Keratinocyte (primary cell): ENCODE results near the gene TNRC18. TPM values are rescaled to one million over a fixed set of nuclear protein-coding genes. Genes with fewer than 3 reads are reported as not detected.

Source experiments
- DNase-seq: peaks from one replicate; pipeline ENCODE4 v3.0.0-alpha.2; 2011; ENCODE audit warnings: low read depth, missing footprints, low spot score
- FAIRE-seq: peaks from 2 replicates; lab custom pipeline; 2011; peaks lifted over from hg19 to GRCh38; lab: Jason Lieb, UNC
- H2AFZ ChIP-seq: 2 replicates; pipeline ENCODE4 v1.6.0; 2012; ENCODE audit warnings: low read length, control low read depth, inconsistent platforms; ENCODE audit not compliant: control insufficient read depth
- H3K27ac ChIP-seq: 2 replicates; pipeline ENCODE4 v1.5.1; 2011; ENCODE audit warnings: low read length; ENCODE audit not compliant: control insufficient read depth, insufficient read depth
- H3K27me3 ChIP-seq: 3 replicates; pipeline ENCODE4 v1.6.0; 2011; ENCODE audit warnings: low read length; ENCODE audit not compliant: control insufficient read depth, insufficient read depth; ENCODE audit errors: extremely low read depth
- H3K36me3 ChIP-seq, 2 experiments: 2 replicates in 1 of 2; 3 replicates in 1 of 2; pipeline ENCODE4 v1.5.1; 2011; ENCODE audit warnings: low read length in 2 of 2, mild to moderate bottlenecking in 1 of 2; ENCODE audit not compliant: control insufficient read depth in 2 of 2, insufficient read depth in 2 of 2; ENCODE audit errors: extremely low read depth in 1 of 2
- H3K4me1 ChIP-seq: 3 replicates; pipeline ENCODE4 v1.5.1; 2011; ENCODE audit warnings: low read length; ENCODE audit not compliant: control insufficient read depth, insufficient read depth; ENCODE audit errors: extremely low read depth
- H3K4me2 ChIP-seq: 3 replicates; pipeline ENCODE4 v1.6.0; 2011; ENCODE audit warnings: low read depth, low read length; ENCODE audit not compliant: control insufficient read depth, insufficient read depth; ENCODE audit errors: extremely low read depth
- H3K4me3 ChIP-seq, 3 experiments: fragments of 200-600 bp in 1 of 3; sonication (generic) in 1 of 3; 2 replicates in 2 of 3; 3 replicates in 1 of 3; pipeline ENCODE4 v1.5.1; 2011 to 2016; ENCODE audit warnings: low read length in 3 of 3, mild to moderate bottlenecking in 3 of 3, control low read depth in 2 of 3, inconsistent platforms in 1 of 3, low read depth in 1 of 3, mixed read lengths in 1 of 3, mixed run types in 1 of 3, moderate library complexity in 1 of 3; ENCODE audit not compliant: control insufficient read depth in 2 of 3, insufficient read depth in 2 of 3; ENCODE audit errors: extremely low read depth in 1 of 3
- H3K79me2 ChIP-seq: 2 replicates; pipeline ENCODE4 v1.6.0; 2012; ENCODE audit warnings: low read length; ENCODE audit not compliant: control insufficient read depth, insufficient read depth
- H3K9ac ChIP-seq: 3 replicates; pipeline ENCODE4 v1.6.0; 2011; ENCODE audit warnings: low read length; ENCODE audit not compliant: control insufficient read depth, insufficient read depth; ENCODE audit errors: extremely low read depth
- H3K9me1 ChIP-seq: 3 replicates; pipeline ENCODE4 v1.6.0; 2011; ENCODE audit warnings: low read length; ENCODE audit not compliant: control insufficient read depth, insufficient read depth; ENCODE audit errors: extremely low read depth
- H3K9me3 ChIP-seq: 2 replicates; pipeline ENCODE4 v1.5.1; 2012; ENCODE audit warnings: low read depth, low read length; ENCODE audit not compliant: control insufficient read depth
- H4K20me1 ChIP-seq: 3 replicates; pipeline ENCODE4 v1.6.0; 2011; ENCODE audit warnings: low read length; ENCODE audit not compliant: control insufficient read depth, insufficient read depth; ENCODE audit errors: extremely low read depth
- CTCF ChIP-seq, 3 experiments: IDR thresholded peaks in 1 of 3; conservative IDR thresholded peaks in 1 of 3; optimal IDR thresholded peaks in 1 of 3; 2 replicates in 2 of 3; 3 replicates in 1 of 3; pipeline versions ENCODE3 to v1.5.1; 2011; ENCODE audit warnings: low read length in 3 of 3, mild to moderate bottlenecking in 3 of 3, moderate library complexity in 2 of 3, control low read depth in 1 of 3, inconsistent platforms in 1 of 3; ENCODE audit not compliant: insufficient read depth in 2 of 3; ENCODE audit errors: extremely low read depth in 1 of 3
- EZH2 ChIP-seq: IDR thresholded peaks from one replicate; pipeline ENCODE4 v1.6.1; 2012; ENCODE audit warnings: inconsistent platforms, mild to moderate bottlenecking, low read length, moderate library complexity
- dilution Hi-C: fragments of 300-500 bp; cut with MboI; formaldehyde crosslinking; loops from one replicate; pipeline ENCODE4 v1.7.0; 2020; ENCODE audit warnings: low sequenced_read_pairs; ENCODE audit not compliant: extremely low pct_ligation_motif_present
- polyA plus RNA-seq, 5 experiments: library from polyadenylated mRNA; depleted of rRNA in 3 of 5; stranded (reverse) in 3 of 5; stranded (forward) in 1 of 5; unstranded in 1 of 5; fragments of >200 nt; gene quantifications; 1 replicate in 1 of 5; 2 replicates in 3 of 5; 3 replicates in 1 of 5; pipeline versions ENCODE4 v1.2.1 to v1.2.3, GENCODE V29; 2011 to 2012; ENCODE audit warnings: missing spikeins in 2 of 5, low read depth in 1 of 5, low replicate concordance in 1 of 5

Gene TNRC18
- polyA plus RNA-seq, 1 donor (not counting 4 experiments of a cell fraction or from before 2014, with no cell fraction given): 13.2 TPM

- H3K4me1 ChIP-seq: peaks cover 4% of the 10 kb centered on the region
- H3K9me1 ChIP-seq: no peaks in the 10 kb centered on the region
- H3K9ac ChIP-seq: no peak overlapping the region
- H2AFZ ChIP-seq: no peak overlapping the region
- H3K27ac ChIP-seq: no peak overlapping the region
- no peak for FAIRE-seq
- dilution Hi-C loops: no loop called here
- no peak for TF ChIP-seq CTCF (optimal IDR thresholded peaks at IDR 0.05 in 1 of 3, IDR thresholded peaks at IDR 0.05 in 1 of 3, conservative IDR thresholded peaks at IDR 0.05 in 1 of 3; ENCODE audit: extremely low read depth in 1 of 3, insufficient read depth in 2 of 3, low read length in 3 of 3)
- TF ChIP-seq EZH2: no peak
- H3K9me3 ChIP-seq: no peaks in the 10 kb centered on the region
- no peak for DNase-seq
- peaks cover 92% of the 10 kb centered on the region for H3K79me2 ChIP-seq
- no peaks in the 10 kb centered on the region for H3K27me3 ChIP-seq
- H3K4me3 ChIP-seq: no peak overlapping the region
- peaks cover 55% of the 10 kb centered on the region for H4K20me1 ChIP-seq
- no peak overlapping the region for H3K4me2 ChIP-seq
- peaks cover 9 to 22% of the 10 kb centered on the region in 2 experiments for H3K36me3 ChIP-seq
Measured at GRCh38 chr7:5380350-5381070, 43.1 kb downstream of the TNRC18 start.

- Histone ChIP-seq H3K4me3 (no peak overlapping the region), H3K27ac (no peak overlapping the region), H3K4me1 (peaks cover 2% of the 10 kb centered on the region), H3K27me3 (no peaks in the 10 kb centered on the region), H4K20me1 (peaks cover 51% of the 10 kb centered on the region), H3K4me2 (no peak overlapping the region), H3K79me2 (peaks cover 94% of the 10 kb centered on the region), H2AFZ (no peak overlapping the region), H3K36me3 (peaks cover 11 to 23% of the 10 kb centered on the region in 2 experiments), H3K9me1 (no peaks in the 10 kb centered on the region), H3K9ac (no peak overlapping the region), H3K9me3 (no peaks in the 10 kb centered on the region)
- FAIRE-seq (no peak), DNase-seq (no peak)
- TF ChIP-seq CTCF (optimal IDR thresholded peaks at IDR 0.05 in 1 of 3, IDR thresholded peaks at IDR 0.05 in 1 of 3, conservative IDR thresholded peaks at IDR 0.05 in 1 of 3; ENCODE audit: extremely low read depth in 1 of 3, insufficient read depth in 2 of 3, low read length in 3 of 3) (no peak), EZH2 (no peak)
- dilution Hi-C loops: no loop called here
Measured at GRCh38 chr7:5379546-5379945, 44.1 kb downstream of the TNRC18 start.
